Stimulated activated CD8-positive, alpha-beta memory T cell treated with anti-CD3 and anti-CD28 coated beads, Interleukin-7, amount 100 ng/mL, for 4 hours (primary cell): ENCODE data around the gene MCAM.

Experiments
- DNase-seq, 2 donors: peaks; one replicate each; pipeline ENCODE4 v3.0.0-alpha.2; 2020; ENCODE audit warnings: low read depth in 2 of 2

Gene MCAM

GRCh38 chr11:119263352-119263940, 53.5 kb downstream of the MCAM start:
- DNase-seq = no peak

DNA sequence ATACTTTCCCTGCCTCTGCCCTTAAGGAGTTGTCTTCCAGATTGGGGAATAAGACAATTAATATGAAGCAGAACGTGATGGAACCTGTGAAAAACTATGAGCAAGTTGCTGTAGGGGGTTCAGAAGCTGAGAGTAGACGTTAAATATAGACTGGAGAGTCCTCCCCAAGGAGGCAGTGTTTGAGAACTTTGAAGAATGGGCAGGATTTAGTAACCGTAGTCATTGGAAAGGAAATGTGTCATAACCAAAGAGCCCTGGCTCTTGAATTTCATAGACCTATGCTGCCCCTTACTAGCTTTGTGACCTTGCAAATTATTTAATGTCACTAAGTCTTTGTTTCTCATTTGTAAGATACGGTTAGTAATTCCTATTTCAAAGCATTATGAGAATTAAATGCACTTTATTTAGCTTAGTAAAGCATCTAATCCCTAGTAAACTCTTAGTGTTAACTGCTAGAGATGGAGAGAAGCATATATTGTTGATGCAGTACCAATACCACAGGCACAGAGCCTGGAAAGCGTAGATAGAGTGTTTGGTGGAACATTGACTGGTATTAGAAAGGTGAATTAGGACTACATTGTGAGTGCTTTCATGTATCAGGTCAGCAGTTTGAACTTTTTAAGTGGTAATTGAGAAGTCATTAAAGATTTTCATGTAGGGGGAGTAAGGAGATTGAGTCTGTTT, 54.1 kb downstream of the MCAM start:
- no peak for DNase-seq

- DNase-seq = no peak
Observed at GRCh38 chr11:119258983-119259382, 57.9 kb downstream of the MCAM start.
